Astrocyte of the hippocampus (primary cell): ENCODE measurements around the gene UIMC1.
"Not testable (repeated sequence)": the region's sequence is repeated elsewhere in the genome, so short reads cannot be mapped to it uniquely, and the experiment has no call there.

ENCODE experiments used
- DNase-seq: peaks from one replicate; pipeline ENCODE4 v3.0.0; 2011; ENCODE audit warnings: low read depth, low spot score

The UIMC1 gene

GRCh38 chr5:177006265-177006972 is at the start of gene UIMC1:
TSS of gene UIMC1 (minus strand) at chr5:177006779. CDS start at chr5:176982615, 24,164 bp downstream.
- DNase-seq = peak; percentile 98

- DNase-seq = no peak
Measured at GRCh38 chr5:177049285-177049684, 42.7 kb upstream of the UIMC1 start.

DNA sequence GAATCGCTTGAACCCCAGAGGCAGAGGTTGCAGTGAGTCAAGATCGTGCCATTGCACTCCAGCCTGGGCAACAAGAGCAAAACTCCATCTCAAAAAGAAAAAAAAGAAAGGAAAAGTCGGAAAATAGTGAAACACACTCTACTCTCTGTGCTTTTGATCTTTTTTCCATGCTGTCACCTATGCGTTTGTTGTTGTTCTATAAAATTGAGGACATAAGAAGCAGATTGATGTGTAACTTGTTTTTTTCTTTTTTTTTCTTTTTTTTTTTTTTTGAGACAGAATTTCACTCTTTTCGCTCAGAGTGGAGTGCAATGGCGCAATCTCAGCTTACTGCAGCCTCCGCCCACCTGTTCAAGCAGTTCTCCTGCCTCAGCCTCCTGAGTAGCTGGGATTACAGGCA is 42.0 kb upstream of the UIMC1 start:
- DNase-seq = not testable (repeated sequence)

DNA sequence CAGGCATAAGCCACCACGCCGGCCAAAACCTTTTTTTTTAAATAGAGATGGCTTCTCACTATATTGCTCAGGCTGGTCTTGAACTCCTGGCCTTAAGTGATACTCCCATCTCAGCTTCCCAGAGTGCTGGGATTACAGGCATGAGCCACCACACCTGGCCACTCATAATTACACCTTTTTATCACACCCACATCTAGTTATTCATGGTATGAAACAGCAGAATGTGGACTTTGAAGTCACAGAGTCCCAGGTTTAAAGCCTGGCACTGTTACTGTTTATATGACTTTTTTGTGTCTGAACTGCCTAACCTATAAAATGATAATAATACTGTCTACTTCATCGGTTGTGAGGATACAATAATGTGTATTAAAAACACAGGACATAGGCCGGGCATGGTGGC is 39.1 kb upstream of the UIMC1 start:
- no peak for DNase-seq

DNA sequence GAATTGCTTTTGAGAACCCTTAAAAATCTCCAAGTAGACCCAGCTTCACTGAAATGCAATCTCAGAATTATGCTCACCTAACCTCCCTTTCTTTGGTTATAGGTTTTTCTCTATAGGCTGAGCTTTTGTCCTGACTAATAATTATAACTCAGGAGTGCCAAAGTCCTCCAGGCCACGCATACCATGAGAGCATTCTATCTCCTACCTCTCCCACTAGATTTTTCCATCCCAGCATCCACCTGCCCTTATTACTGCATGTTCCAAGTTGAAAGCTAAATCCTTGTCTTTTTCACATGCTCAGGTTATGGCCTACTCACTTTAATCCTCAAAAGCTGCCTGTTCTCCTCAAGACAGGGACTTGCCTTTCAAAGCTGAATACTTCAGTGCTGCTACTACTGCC is 38.1 kb upstream of the UIMC1 start:
- no peak for DNase-seq

DNA sequence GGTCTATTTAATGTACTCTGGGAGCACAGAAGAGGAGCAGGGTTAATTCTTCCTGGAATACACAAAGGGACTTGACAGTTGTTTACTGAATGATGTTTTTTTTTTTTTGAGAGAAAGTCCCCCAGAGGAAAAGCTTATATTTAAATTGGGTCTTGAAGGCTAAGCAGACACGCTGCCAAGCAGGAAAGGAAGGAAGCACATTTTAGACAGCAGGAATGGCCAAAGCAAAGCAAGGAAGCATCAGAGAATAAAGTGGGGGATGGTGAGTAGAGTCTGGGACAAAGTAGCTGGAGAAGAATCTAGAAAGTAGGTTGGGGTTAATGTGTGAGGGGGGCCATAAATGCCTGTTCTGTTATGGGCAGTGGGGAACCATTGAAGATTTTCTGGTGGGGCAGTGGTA is 37.4 kb upstream of the UIMC1 start:
- no peak for DNase-seq

DNA sequence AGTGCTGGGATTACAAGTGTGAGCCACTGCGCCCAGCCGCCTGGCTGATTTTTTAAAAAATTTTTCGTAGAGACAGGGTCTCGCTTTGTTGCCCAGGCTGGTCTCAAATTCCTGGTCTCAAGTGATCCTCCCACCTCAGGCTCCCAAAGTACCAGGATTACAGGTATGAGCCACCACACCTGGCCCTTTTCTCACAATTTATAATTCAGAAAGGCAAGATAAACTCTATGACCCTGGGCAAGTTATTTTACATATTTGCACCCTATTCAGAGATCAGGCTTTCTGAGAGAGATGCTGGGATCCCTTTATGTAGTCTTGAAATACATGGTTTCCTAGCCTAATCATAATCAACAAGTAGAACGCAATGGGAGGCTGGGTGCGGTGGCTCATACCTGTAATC is 36.5 kb upstream of the UIMC1 start:
- no peak for DNase-seq

DNA sequence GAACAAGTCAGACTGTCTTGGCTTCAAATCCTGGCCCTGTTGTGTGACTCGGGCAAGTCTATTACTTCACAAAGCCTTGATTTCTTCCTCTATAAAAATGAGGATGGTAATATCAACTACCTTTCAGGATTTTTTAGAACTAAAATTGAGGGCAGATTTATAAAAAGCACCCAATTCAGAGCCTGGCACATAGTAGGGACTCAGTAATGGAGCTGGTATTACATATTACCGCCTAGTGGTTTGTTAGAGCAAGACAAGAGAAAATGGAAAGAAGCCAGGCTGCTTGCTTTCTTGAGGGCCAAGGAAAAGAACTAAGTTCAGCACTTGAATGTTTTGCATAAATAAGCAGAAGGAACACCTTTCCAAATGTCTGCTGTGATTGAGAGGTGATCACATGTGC is 35.4 kb upstream of the UIMC1 start:
- DNase-seq = no peak

- DNase-seq = peak; percentile 91
Measured at GRCh38 chr5:177040814-177041420, 34.3 kb upstream of the UIMC1 start.

DNA sequence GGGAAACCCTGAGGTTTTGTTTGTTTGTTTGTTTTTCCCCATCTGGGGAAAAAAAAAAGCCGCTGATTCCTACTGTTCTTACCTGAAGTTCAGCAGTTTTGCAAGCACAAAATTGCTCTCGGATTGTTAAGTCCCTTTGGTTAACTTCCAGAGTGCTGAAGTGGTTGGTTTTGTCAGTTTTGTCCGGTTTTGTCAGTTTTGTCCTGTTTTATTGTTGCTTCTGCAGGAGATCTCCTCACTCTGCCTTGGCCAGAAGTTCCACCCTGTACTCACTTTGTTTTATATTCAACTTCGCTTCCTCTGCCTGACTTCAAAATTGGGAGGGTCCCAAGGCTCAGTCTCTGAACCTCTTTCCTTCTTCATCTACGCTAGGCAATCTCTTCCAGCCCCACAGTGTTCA is 30.3 kb upstream of the UIMC1 start:
- DNase-seq = no peak

DNA sequence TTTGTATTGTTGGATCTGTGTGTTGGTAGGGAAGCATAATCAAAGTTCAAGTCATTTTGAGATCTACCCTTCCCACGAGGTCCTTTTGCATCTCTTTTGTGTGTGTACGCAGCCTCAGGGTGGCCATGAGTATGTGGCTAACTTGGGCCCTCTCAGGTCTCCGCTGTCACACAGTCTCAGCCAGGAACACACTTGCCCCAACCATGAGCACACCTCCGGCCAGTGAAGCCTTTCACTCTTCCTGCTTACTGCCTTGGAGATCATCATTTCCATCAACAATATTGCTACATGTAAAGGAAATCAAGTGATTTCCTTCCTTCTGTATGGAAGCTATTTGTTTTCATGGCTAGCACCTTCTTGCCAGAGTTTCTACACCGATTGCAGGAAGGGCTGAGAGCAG is 29.9 kb upstream of the UIMC1 start:
- DNase-seq = no peak

DNA sequence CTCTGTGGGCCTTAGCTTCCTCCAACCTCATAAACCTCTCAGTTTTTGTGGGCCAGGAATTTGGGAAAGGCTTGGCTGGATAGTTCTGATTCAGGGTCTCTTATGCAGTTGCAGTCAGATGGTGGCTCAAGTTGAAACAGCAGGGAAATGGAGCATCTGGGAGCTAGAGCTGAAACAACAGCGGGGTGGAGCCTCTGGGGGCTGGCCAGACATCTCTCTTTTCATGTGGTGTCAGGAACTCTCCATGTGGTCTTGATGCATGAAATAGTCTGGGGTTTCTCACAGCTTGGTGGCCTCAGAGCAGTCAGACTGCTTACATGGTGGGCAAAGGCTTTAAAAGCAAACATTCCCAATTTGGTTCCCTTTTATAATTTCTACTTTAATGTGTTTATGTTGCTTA is 29.4 kb upstream of the UIMC1 start:
- peak; percentile 76 for DNase-seq

DNA sequence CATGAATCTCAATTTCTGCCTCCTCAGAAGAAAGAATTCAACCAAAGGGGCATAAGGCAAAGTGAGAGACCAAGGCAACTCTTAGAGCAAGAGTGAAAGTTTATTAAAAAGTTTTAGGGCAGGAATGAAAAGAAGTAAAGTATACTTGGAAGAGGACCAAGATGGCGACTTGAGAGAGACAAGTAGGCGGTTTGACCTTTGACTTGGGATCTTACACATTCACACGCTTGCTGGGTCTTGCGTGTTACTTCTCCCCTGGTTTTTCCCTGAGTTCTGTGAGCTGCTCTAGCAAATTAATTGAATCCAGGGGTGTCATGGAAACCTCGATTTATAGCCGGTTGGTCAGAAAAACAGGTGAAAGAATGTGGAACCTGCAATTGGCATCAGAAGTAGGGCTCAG is 22.9 kb upstream of the UIMC1 start:
- no peak for DNase-seq

GRCh38 chr5:177027665-177028064 is 21.1 kb upstream of the UIMC1 start:
- DNase-seq = no peak

- no peak for DNase-seq
Measured at GRCh38 chr5:177025101-177025601, 18.6 kb upstream of the UIMC1 start.

DNA sequence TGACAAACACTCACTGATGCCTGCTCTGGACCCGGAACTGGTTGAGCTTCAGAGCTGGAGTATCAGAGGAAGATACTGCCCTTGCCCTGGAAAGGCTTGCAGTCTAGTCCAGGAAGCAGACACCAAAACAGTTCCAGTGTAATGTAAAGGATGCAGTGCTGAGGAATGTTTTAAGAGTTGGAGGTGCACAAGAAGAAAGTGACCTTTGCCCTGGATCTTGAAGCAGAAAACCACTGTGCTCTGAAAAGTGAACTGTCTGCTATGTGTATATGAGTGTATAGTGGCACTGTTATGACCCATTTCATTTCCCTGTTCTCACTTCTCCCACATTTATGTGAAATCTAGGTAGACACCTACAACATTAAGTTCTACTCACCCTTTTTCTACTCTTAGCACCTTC is 18.0 kb upstream of the UIMC1 start:
- DNase-seq = no peak

DNA sequence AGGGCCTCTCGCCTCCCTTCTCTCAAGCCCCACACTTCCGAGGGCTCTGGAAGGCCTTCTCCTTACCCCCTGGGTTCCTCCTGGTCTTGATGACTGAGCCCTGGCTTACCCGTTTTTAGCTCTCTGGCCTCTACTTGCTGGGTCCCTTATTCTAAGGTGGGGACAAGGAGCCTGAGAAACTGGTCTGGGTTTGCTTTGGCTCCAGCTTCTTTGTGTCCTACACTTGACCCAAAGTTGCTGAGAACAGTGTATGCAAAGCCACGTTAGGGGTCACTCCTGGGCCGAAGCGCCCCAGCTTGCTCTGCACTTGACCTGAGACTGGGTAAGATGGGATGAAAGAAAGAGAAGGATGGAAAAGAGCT is 16.7 kb upstream of the UIMC1 start:
- no peak for DNase-seq

DNA sequence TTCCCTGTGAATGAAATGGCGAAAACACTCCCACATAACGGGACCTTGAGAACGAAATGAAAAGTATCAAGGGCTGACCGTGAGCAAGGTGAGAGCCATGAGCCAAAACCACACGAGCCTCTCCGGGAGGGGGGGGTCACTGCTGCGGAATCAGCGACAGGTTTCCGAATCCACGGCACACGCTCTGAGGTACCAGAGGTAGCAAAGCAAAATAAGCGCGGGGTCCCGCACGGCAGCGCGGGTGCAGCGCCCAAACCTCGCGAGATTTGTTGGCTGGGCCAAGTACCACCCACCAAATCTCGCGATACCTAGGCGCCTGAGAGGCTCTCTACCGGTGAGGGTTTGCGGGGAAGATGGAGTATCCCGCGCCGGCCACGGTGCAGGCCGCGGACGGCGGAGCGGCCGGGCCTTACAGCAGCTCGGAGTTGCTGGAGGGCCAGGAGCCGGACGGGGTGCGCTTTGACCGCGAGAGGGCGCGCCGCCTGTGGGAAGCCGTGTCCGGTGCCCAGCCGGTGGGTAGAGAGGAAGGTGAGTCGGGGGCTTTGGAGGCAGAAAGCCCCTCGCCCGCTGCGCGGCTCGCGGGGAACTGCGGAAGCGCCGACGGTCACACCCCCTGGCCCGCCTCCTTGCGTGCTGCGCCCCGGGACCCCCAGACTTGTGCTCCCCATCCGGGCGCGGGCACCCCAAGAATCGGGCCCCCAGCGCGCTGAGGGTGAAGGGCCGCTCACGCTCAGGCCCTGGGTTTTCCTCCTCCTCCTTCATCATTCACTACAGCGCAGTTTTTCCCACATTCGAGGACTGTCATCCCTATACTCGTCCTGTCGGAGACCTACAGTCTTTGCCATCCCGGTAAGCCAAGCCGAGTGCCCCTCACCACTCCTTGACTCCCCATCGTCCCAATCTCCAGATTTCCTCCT is 16.1 kb upstream of the UIMC1 start, which contains the start of gene ZNF346:
Gene ZNF346, plus strand, starts transcription at position 311 of the 917 bp plus-strand sequence. Its CDS starts 43 bp downstream, at position 354.
- peak; percentile 97 for DNase-seq

- no peak for DNase-seq
Measured at GRCh38 chr5:177020033-177020432, 13.5 kb upstream of the UIMC1 start.

- no peak for DNase-seq
Measured at GRCh38 chr5:177018341-177018740, 11.8 kb upstream of the UIMC1 start.

GRCh38 chr5:177015156-177015555 is 8.6 kb upstream of the UIMC1 start:
- DNase-seq = no peak

GRCh38 chr5:177010153-177010552 is 3.6 kb upstream of the UIMC1 start:
- no peak for DNase-seq
